H9 (cell line): ENCODE results near the gene ASB8. TPM values are rescaled to one million over a fixed set of nuclear protein-coding genes. Genes with fewer than 3 reads are reported as not detected.
A peak's percentile ranks its signal among the peaks of the same experiment; 100 is the strongest.

ENCODE experiments used
- DNase-seq: peaks from one replicate; pipeline ENCODE4 v3.0.0-alpha.2; 2017
- H2AFZ ChIP-seq: one replicate; pipeline ENCODE4 v1.6.1; 2013; ENCODE audit warnings: mild to moderate bottlenecking, low read length, control low read depth, moderate library complexity
- H2AK5ac ChIP-seq: 2 replicates; pipeline ENCODE4 v1.6.1; 2013; ENCODE audit warnings: low read length, control low read depth, mixed read lengths; ENCODE audit not compliant: insufficient read length
- H2BK120ac ChIP-seq: one replicate; pipeline ENCODE4 v1.6.1; 2013; ENCODE audit warnings: low read depth, mild to moderate bottlenecking, low read length, control low read depth, inconsistent platforms; ENCODE audit not compliant: poor library complexity, severe bottlenecking
- H2BK12ac ChIP-seq: 2 replicates; pipeline ENCODE4 v1.6.1; 2013; ENCODE audit warnings: low read length, control low read depth, mixed read lengths, low read depth; ENCODE audit not compliant: insufficient read length
- H2BK15ac ChIP-seq: 2 replicates; pipeline ENCODE4 v1.6.1; 2013; ENCODE audit warnings: low read depth, low read length, control low read depth
- H2BK20ac ChIP-seq: one replicate; pipeline ENCODE4 v1.6.1; 2013; ENCODE audit warnings: low read depth, mild to moderate bottlenecking, low read length, control low read depth, inconsistent platforms; ENCODE audit not compliant: poor library complexity, severe bottlenecking
- H2BK5ac ChIP-seq: 2 replicates; pipeline ENCODE4 v1.6.1; 2013; ENCODE audit warnings: low read length, control low read depth, mixed read lengths; ENCODE audit not compliant: insufficient read length
- H3K14ac ChIP-seq: 2 replicates; pipeline ENCODE4 v1.6.1; 2013; ENCODE audit warnings: low read length, control low read depth; ENCODE audit not compliant: insufficient read depth
- H3K18ac ChIP-seq: 2 replicates; pipeline ENCODE4 v1.6.1; 2013; ENCODE audit warnings: low read depth, mild to moderate bottlenecking, mixed read lengths, low read length, control low read depth; ENCODE audit not compliant: insufficient read length
- H3K23ac ChIP-seq: 2 replicates; pipeline ENCODE4 v1.6.1; 2013; ENCODE audit warnings: low read length, control low read depth, mixed read lengths, low read depth; ENCODE audit not compliant: insufficient read length
- H3K23me2 ChIP-seq: 2 replicates; pipeline ENCODE4 v1.6.1; 2013; ENCODE audit warnings: low read depth, mild to moderate bottlenecking, mixed read lengths, low read length, control low read depth; ENCODE audit not compliant: insufficient read length, poor library complexity, severe bottlenecking
- H3K27ac ChIP-seq: 2 replicates; pipeline ENCODE4 v1.5.1; 2013; ENCODE audit warnings: low read length, control low read depth, mixed read lengths, low read depth; ENCODE audit not compliant: insufficient read length
- H3K27me3 ChIP-seq: 2 replicates; pipeline ENCODE4 v1.6.1; 2013; ENCODE audit warnings: low read length, control low read depth, inconsistent platforms; ENCODE audit not compliant: insufficient read depth
- H3K4ac ChIP-seq: 2 replicates; pipeline ENCODE4 v1.6.1; 2013; ENCODE audit warnings: low read depth, mild to moderate bottlenecking, control low read depth, inconsistent platforms, low read length, moderate library complexity
- H3K4me1 ChIP-seq: 2 replicates; pipeline ENCODE4 v1.6.1; 2013; ENCODE audit warnings: low read length, control low read depth, inconsistent platforms; ENCODE audit not compliant: insufficient read depth
- H3K4me2 ChIP-seq: 2 replicates; pipeline ENCODE4 v1.6.1; 2013; ENCODE audit warnings: low read length, control low read depth, mixed read lengths; ENCODE audit not compliant: insufficient read length, insufficient read depth
- H3K56ac ChIP-seq: 2 replicates; pipeline ENCODE4 v1.6.1; 2013; ENCODE audit warnings: low read depth, mild to moderate bottlenecking, mixed read lengths, low read length, control low read depth; ENCODE audit not compliant: insufficient read length
- H3K79me1 ChIP-seq: 2 replicates; pipeline ENCODE4 v1.6.1; 2013; ENCODE audit warnings: low read depth, mild to moderate bottlenecking, moderate library complexity, low read length, control low read depth, inconsistent platforms; ENCODE audit not compliant: insufficient read depth, poor library complexity, severe bottlenecking
- H3K79me2 ChIP-seq: 2 replicates; pipeline ENCODE4 v1.6.1; 2013; ENCODE audit warnings: low read length, control low read depth, inconsistent platforms; ENCODE audit not compliant: insufficient read depth
- H3K9ac ChIP-seq: 2 replicates; pipeline ENCODE4 v1.6.1; 2013; ENCODE audit warnings: low read length, control low read depth, mixed read lengths; ENCODE audit not compliant: insufficient read length; ENCODE audit errors: extremely low read depth
- H3K9me3 ChIP-seq: one replicate; pipeline ENCODE4 v1.6.1; 2013; ENCODE audit warnings: low read depth, low read length, inconsistent platforms; ENCODE audit not compliant: control insufficient read depth
- H3T11ph ChIP-seq: one replicate; pipeline ENCODE4 v1.6.1; 2013; ENCODE audit warnings: mild to moderate bottlenecking, low read length, control low read depth, inconsistent platforms
- H4K20me1 ChIP-seq: one replicate; pipeline ENCODE4 v1.6.1; 2013; ENCODE audit not compliant: control insufficient read depth, insufficient read length, insufficient read depth
- H4K5ac ChIP-seq: 2 replicates; pipeline ENCODE4 v1.6.1; 2013; ENCODE audit warnings: low read depth, mild to moderate bottlenecking, mixed read lengths, low read length, control low read depth; ENCODE audit not compliant: insufficient read length
- H4K8ac ChIP-seq: replicated peaks from 2 replicates; pipeline ENCODE4 v1.6.1; 2013; ENCODE audit warnings: low read length, control low read depth, mixed read lengths, low read depth; ENCODE audit not compliant: insufficient read length
- H4K91ac ChIP-seq: 2 replicates; pipeline ENCODE4 v1.6.1; 2013; ENCODE audit warnings: low read depth, mild to moderate bottlenecking, moderate library complexity, mixed read lengths, low read length, control low read depth; ENCODE audit not compliant: insufficient read length
- H3K27ac Mint-ChIP-seq, 3 experiments: 2 replicates in 2 of 3; 3 replicates in 1 of 3; pipeline ENCODE4 v1.8.0; 2020 to 2021; ENCODE audit warnings: mixed read lengths in 3 of 3, mild to moderate bottlenecking in 1 of 3, moderate library complexity in 1 of 3
- H3K27me3 Mint-ChIP-seq: 2 replicates; pipeline ENCODE4 v1.8.0; 2021; ENCODE audit warnings: low read depth, mild to moderate bottlenecking, moderate library complexity, mixed read lengths
- H3K36me3 Mint-ChIP-seq, 3 experiments: 2 replicates in 2 of 3; 3 replicates in 1 of 3; pipeline ENCODE4 v1.8.0; 2020 to 2021; ENCODE audit warnings: low read depth in 3 of 3, mixed read lengths in 3 of 3; ENCODE audit not compliant: insufficient read depth in 1 of 3
- H3K4me1 Mint-ChIP-seq, 2 experiments: 2 replicates each; pipeline ENCODE4 v1.8.0; 2020; ENCODE audit warnings: mixed read lengths in 2 of 2
- H3K4me3 Mint-ChIP-seq, 2 experiments: 2 replicates in 1 of 2; 3 replicates in 1 of 2; pipeline ENCODE4 v1.8.0; 2020 to 2021; ENCODE audit warnings: mild to moderate bottlenecking in 2 of 2, mixed read lengths in 2 of 2, moderate library complexity in 1 of 2
- H3K9me3 Mint-ChIP-seq, 2 experiments: 2 replicates in 1 of 2; 3 replicates in 1 of 2; pipeline ENCODE4 v1.8.0; 2020; ENCODE audit warnings: mild to moderate bottlenecking in 2 of 2, mixed read lengths in 2 of 2, moderate library complexity in 1 of 2
- CTCF ChIP-seq: fragments of 200-600 bp; sonication (generic); conservative IDR thresholded peaks from 3 replicates; pipeline ENCODE4 v1.8.0; 2021; ENCODE audit warnings: antibody characterized with exemption, mild to moderate bottlenecking
- WGBS: extraction: QIAGEN DNeasy Blood & Tissue Kit; methylation state at CpG from one replicate; pipeline ENCODE4 v1.1.7; 2013; ENCODE audit warnings: missing lambda C conversion rate, low lambda C conversion rate, mixed read lengths; ENCODE audit not compliant: insufficient read length; ENCODE audit errors: extremely low coverage; 5-methylcytosine and 5-hydroxymethylcytosine counted together
- long read RNA-seq: library from polyadenylated mRNA; unstranded; transcript quantifications from one replicate; pipeline ENCODE4 v2.0.0, GENCODE V29; 2020
- total RNA-seq: library from RNA; stranded (reverse); gene quantifications from 2 replicates; pipeline ENCODE4 v1.2.1, GENCODE V29; 2021

The ASB8 gene, protein sequence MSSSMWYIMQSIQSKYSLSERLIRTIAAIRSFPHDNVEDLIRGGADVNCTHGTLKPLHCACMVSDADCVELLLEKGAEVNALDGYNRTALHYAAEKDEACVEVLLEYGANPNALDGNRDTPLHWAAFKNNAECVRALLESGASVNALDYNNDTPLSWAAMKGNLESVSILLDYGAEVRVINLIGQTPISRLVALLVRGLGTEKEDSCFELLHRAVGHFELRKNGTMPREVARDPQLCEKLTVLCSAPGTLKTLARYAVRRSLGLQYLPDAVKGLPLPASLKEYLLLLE
- total RNA-seq = 8.9 and 10.9 TPM in 2 replicates
- long read RNA-seq, transcript ASB8-201 (4 exons, 2,615 nt) = major isoform, 48 of 77 reads
- long read RNA-seq, transcript ASB8-205 (4 exons, 2,610 nt) = minor isoform, 19 of 77 reads
- long read RNA-seq, partial matches to known transcripts = 1 of 77 reads
- long read RNA-seq, other reads (novel, unspliced or antisense) = 0 of 77 reads

DNA sequence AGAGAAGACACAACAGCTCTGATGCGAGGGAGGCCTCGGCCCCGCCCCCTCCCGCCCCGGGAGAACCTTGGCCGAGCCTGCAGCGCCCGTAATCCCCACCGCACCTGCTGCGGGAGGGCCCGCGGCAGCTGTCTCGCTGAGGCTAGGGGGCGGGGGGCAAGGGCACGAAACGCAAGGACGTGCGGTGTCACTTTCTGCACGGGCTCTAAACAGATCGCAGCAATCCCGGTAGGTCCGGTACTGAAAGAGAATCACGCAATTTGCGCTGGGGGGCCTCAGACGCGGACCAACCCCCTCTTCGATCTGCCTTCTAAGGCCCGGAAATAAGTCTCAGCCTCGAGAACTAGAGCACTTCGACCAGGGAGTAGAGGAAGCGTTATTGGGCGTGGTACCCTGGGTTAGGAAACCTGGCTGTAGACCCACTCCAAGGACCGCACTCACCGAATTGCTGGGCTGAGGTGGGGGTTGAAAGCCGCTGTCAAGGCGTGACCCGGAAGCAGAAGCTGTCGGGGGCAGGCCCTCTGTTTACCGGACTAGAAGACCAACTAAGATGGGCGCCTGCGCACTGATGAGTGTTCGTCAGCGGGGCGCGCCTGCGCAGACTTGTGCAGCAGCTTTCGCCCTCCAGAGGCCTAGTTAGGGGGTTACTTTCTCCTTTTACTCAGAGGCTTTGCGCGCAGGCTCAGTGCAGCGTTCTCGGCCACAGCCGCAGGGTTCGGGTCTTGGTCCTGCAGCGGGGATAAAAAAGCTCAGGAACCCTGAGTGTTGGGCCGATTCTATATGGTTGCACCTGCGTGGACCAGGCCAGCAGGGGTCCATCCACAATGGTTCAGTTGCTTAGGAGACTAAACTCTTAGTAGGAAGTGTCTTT is at the start of gene ASB8:
TSS of gene ASB8 (minus strand) at position 498 of the 871 bp plus-strand sequence. CDS start 4,019 bp downstream, outside the sequence.
- Histone ChIP-seq H3K27me3 (no peaks in the 10 kb centered on the region), H3K4me1 (no peaks in the 10 kb centered on the region; the same call in 1 of the 2 replicates), H3T11ph (no peak within 1 kb of the TSS), H4K5ac (no peak within 1 kb of the TSS), H3K79me1 (no peaks in the 10 kb centered on the region), H2AFZ (peak within 1 kb of the TSS; percentile 66), H2BK20ac (no peak within 1 kb of the TSS), H3K4me2 (peak within 1 kb of the TSS; percentile 84), H2BK12ac (no peak within 1 kb of the TSS), H4K91ac (no peak within 1 kb of the TSS), H3K4ac (no peak within 1 kb of the TSS), H4K20me1 (no peaks in the 10 kb centered on the region), H4K8ac (no peak within 1 kb of the TSS), H3K9ac (peak within 1 kb of the TSS; percentile 54), H3K9me3 (no peaks in the 10 kb centered on the region), H3K79me2 (no peaks in the 10 kb centered on the region), H3K27ac (no peak within 1 kb of the TSS), H3K23me2 (no peaks in the 10 kb centered on the region), H2AK5ac (no peak within 1 kb of the TSS), H2BK120ac (no peak within 1 kb of the TSS), H3K56ac (no peak within 1 kb of the TSS), H3K18ac (no peak within 1 kb of the TSS), H2BK5ac (no peak within 1 kb of the TSS), H2BK15ac (no peak within 1 kb of the TSS), H3K14ac (no peak within 1 kb of the TSS), H3K23ac (no peak within 1 kb of the TSS)
- H3K4me1 Mint-ChIP-seq = peaks cover 10 to 15% of the 10 kb centered on the region in 2 experiments
- H3K9me3 Mint-ChIP-seq = no peaks in the 10 kb centered on the region
- no CpG with 5 or more reads among the region's 56 CpGs for WGBS
- TF ChIP-seq CTCF = peak; percentile 50
- peak; percentile 100 for DNase-seq
- H3K36me3 Mint-ChIP-seq = no peaks in the 10 kb centered on the region
- peak within 1 kb of the TSS; percentile 93 to 94 for H3K4me3 Mint-ChIP-seq
- peak within 1 kb of the TSS; percentile 79 to 91 (median 87); a peak in 6 of 7 replicates for H3K27ac Mint-ChIP-seq
- peaks cover 8% of the 10 kb centered on the region for H3K27me3 Mint-ChIP-seq
